Left ventricle myocardium inferior (tissue), 1 donor: ENCODE measurements around the gene PITPNC1. TPM values are rescaled to one million over a fixed set of nuclear protein-coding genes. Genes with fewer than 3 reads are reported as not detected.

ENCODE experiments used
- DNase-seq: peaks from one replicate; pipeline ENCODE4 v3.0.0-alpha.2; 2020
- H3K27ac ChIP-seq: fragments of 200-600 bp; replicated peaks from 2 replicates; pipeline ENCODE4 v1.8.0; 2021
- H3K27me3 ChIP-seq: fragments of 200-600 bp; 2 replicates; pipeline ENCODE4 v1.8.0; 2021; ENCODE audit warnings: low read depth
- H3K36me3 ChIP-seq: fragments of 200-600 bp; 2 replicates; pipeline ENCODE4 v1.8.0; 2021
- H3K4me1 ChIP-seq: fragments of 200-600 bp; 2 replicates; pipeline ENCODE4 v1.8.0; 2021
- H3K4me3 ChIP-seq: fragments of 200-600 bp; 2 replicates; pipeline ENCODE4 v1.8.0; 2021; ENCODE audit warnings: mild to moderate bottlenecking, moderate library complexity
- H3K9me3 ChIP-seq: fragments of 200-600 bp; replicated peaks from 2 replicates; pipeline ENCODE4 v1.8.0; 2021
- intact Hi-C: fragments of 100-400 bp; cut with micrococcal nuclease; formaldehyde crosslinking; loops from one replicate; pipeline ENCODE4 v1.11.0; 2022
- total RNA-seq: library from RNA; stranded (reverse); fragmentation: NEBNext Ultra II Directional; extraction: Animal tissue kit (Norgen Biotek cat#: 25700); gene quantifications from one replicate; pipeline ENCODE4 v1.2.1, GENCODE V29; 2021
- TF ChIP-seq, protein P1 (sequence below): fragments of 200-600 bp; IDR thresholded peaks from 2 replicates; pipeline ENCODE4 v1.8.0; 2021; ENCODE audit warnings: antibody characterized with exemption, mild to moderate bottlenecking, borderline replicate concordance
- donor health status: DM: no; HTN: yes; CAD: no; lungs with severe emphysema.

The PITPNC1 gene
- total RNA-seq, 1 donor from 2014 or later, result 8.1 TPM

DNA sequence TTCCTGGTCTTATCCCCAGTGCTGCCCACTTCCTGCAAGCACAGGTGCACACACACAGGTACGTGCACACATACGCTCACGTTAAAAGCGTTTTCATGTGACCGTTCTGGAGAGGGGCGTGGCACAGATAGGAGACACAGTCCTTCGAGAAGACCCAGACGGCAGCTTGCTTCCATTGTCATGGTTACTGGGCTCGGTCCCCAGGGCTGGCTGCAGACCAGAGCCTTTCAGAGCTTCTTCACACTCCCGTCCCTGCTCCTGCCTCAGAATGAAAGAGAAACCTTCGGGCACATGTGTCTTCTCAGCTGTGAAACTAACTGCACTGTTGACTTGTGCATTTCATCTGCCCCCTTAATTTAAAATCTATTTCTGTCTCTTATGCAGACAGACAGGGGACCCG is 154.2 kb downstream of the PITPNC1 start:
- Histone ChIP-seq H3K9me3 (no peaks in the 10 kb centered on the region), H3K27me3 (no peaks in the 10 kb centered on the region), H3K4me1 (peaks cover 51% of the 10 kb centered on the region), H3K36me3 (no peaks in the 10 kb centered on the region), H3K27ac (no peak overlapping the region), H3K4me3 (peak overlapping the region; percentile 7)
- intact Hi-C loops, result no loop called here
- DNase-seq, result peak; percentile 22
- TF ChIP-seq, protein P1, sequence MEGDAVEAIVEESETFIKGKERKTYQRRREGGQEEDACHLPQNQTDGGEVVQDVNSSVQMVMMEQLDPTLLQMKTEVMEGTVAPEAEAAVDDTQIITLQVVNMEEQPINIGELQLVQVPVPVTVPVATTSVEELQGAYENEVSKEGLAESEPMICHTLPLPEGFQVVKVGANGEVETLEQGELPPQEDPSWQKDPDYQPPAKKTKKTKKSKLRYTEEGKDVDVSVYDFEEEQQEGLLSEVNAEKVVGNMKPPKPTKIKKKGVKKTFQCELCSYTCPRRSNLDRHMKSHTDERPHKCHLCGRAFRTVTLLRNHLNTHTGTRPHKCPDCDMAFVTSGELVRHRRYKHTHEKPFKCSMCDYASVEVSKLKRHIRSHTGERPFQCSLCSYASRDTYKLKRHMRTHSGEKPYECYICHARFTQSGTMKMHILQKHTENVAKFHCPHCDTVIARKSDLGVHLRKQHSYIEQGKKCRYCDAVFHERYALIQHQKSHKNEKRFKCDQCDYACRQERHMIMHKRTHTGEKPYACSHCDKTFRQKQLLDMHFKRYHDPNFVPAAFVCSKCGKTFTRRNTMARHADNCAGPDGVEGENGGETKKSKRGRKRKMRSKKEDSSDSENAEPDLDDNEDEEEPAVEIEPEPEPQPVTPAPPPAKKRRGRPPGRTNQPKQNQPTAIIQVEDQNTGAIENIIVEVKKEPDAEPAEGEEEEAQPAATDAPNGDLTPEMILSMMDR, result no peak

DNA sequence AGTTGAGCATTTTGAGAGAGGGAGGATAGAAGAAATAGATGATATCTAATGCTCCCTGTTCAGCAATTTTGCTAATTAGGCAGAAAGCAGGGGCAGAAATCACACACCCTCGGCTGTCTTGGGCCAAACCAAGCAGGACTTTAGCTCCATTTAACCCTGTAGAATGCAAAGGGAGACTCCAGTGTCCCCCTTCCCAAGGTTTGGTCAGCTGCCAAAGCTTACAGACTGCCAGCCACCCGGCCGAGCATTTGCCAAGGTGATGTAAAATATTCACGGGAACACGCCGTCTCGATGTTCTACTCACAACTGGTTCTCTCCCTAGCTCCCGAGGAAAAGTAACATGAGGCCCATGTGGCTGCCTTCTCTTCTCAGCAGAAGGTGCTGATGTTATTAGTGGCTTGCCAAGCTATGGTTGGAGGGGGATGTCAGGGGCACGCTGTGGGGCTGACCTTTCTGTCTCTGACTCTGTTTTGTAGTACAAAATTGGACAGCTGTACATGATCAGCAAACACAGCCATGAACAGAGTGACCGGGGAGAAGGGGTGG is 155.3 kb downstream of the PITPNC1 start:
- Histone ChIP-seq H3K27me3 (no peaks in the 10 kb centered on the region), H3K27ac (no peak overlapping the region), H3K4me1 (peaks cover 51% of the 10 kb centered on the region), H3K9me3 (no peaks in the 10 kb centered on the region), H3K4me3 (no peak overlapping the region), H3K36me3 (no peaks in the 10 kb centered on the region)
- DNase-seq, result peak; percentile 24
- TF ChIP-seq, protein P1, result no peak
- intact Hi-C loops, result no loop called here

DNA sequence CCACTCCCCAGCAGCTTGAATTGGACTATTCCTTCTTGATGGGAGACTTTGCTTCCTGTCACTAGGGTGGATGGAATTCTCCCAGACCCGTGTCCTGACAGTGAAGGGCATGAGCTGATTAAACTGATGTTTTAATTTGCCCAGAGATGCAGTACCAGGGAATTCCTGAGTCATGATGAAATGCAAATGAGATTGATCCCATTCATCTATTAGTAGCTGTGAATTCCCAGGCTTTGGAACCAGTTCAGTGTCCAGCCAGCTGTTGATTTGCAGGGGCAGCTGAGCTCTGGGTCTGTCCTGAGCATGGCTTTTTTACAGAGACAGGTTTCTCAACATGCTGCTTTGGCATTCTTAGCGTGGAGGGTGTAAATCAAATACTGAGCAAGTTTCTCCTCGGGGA is 157.9 kb downstream of the PITPNC1 start:
- H3K4me1 ChIP-seq, result peaks cover 32% of the 10 kb centered on the region
- intact Hi-C loops, result no loop called here
- peak overlapping the region; percentile 11 for H3K27ac ChIP-seq
- TF ChIP-seq, protein P1, result no peak
- H3K36me3 ChIP-seq, result no peaks in the 10 kb centered on the region
- no peak overlapping the region for H3K4me3 ChIP-seq
- no peaks in the 10 kb centered on the region for H3K9me3 ChIP-seq
- no peaks in the 10 kb centered on the region for H3K27me3 ChIP-seq
- DNase-seq, result no peak

DNA sequence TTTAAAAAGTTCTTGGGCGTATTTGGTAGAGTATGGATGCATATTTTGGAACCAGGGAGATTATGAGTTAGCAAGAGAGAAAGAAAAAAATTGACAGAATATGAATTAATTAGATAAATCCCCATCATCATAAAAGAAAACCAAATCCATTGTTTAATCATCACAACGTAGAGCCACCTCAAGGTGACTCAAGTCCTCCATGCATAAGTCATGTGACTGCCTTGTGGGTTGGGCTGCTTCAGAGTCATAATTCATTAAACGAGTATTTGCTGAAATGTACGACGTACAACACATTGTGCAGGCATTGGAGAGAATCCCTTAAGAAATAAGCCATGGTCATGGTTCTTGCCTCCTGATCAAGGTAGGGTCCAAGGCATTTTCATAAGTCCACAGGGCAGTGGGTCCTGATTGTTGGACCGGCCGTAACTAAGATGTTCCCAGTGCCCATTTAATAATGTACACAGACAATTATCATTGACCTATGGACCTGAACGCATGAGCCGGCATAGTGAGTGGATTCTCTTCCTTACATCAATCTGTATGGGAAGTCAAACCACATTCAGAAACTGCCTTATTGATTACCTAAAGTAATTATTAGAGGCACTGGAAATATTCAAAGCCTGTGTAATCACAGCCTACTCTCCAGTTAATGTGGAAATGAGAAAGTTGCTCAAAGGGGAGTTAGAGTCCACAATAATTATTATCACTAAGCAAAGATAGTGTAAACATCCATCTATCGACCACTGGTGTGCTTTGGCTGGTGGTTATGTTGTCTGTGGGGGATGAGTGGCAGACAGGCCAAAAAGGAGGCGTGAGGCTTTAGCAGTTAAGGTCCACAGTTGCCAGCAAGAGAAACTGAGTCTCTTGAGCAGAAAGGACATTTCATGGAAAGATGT is 165.4 kb downstream of the PITPNC1 start:
- H3K27me3 ChIP-seq, result no peaks in the 10 kb centered on the region
- no peaks in the 10 kb centered on the region for H3K36me3 ChIP-seq
- peaks cover 38% of the 10 kb centered on the region for H3K4me1 ChIP-seq
- H3K9me3 ChIP-seq, result no peaks in the 10 kb centered on the region
- TF ChIP-seq, protein P1, result no peak
- H3K4me3 ChIP-seq, result no peak overlapping the region
- intact Hi-C loops, result no loop called here
- no peak for DNase-seq
- no peak overlapping the region for H3K27ac ChIP-seq

DNA sequence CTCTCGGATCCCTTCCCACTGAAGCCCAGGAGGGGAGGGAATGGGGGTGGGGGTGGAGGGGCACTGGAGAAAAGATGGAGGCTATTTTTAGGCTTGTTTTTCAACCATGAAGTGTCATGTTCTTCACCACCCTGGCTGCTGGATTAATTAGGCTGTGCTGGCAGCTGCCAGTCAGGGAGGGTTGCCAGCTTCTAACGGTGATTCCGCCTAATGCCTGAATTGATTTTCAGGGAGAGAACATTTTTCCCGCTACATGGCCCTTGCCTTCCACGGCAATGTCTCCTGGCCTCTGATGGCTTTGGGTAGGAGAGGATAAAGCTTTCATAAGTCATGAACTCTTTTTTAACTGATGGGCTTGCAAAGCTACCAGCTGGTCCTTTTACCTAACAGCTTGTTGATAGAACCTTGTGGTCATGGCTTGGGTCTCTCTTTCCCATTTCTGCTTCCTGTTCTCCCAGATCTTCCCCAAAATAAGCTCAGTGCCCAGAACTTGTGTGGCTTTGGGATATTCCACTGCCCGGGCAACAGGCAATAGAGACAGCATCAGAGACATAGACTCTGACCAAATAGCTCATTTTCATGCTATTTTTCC is 167.4 kb downstream of the PITPNC1 start:
- H3K4me1 ChIP-seq, result peaks cover 55% of the 10 kb centered on the region
- no peak for DNase-seq
- H3K27ac ChIP-seq, result peak overlapping the region; percentile 51
- H3K27me3 ChIP-seq, result no peaks in the 10 kb centered on the region
- H3K9me3 ChIP-seq, result no peaks in the 10 kb centered on the region
- intact Hi-C loops, result no loop called here
- no peak overlapping the region for H3K4me3 ChIP-seq
- no peaks in the 10 kb centered on the region for H3K36me3 ChIP-seq
- TF ChIP-seq, protein P1, result no peak
